Fibroblast of peridontal ligament (primary cell): Measurements from ENCODE around the gene RNF213.
"Not testable (repeated sequence)": the region's sequence is repeated elsewhere in the genome, so short reads cannot be mapped to it uniquely, and the experiment has no call there.

Experiments used
- DNase-seq: peaks from one replicate; pipeline ENCODE4 v3.0.0-alpha.2; 2010; ENCODE audit errors: extremely low read depth

Gene RNF213

DNA sequence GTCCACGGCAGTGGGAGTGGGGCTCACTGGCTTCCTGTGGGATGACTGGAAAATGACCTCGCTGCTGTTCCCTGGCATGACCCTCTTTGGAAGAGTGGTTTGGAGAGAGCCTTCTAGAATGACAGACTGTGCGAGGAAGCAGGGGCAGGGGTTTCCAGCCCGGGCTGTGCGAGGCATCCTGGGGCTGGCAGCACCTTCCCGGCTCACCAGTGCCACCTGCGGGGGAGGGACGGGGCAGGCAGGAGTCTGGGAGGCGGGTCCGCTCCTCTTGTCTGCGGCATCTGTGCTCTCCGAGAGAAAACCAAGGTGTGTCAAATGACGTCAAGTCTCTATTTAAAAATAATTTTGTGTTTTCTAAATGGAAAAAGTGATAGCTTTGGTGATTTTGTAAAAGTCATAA, 7.8 kb upstream of the RNF213 start:
- no peak for DNase-seq

DNA sequence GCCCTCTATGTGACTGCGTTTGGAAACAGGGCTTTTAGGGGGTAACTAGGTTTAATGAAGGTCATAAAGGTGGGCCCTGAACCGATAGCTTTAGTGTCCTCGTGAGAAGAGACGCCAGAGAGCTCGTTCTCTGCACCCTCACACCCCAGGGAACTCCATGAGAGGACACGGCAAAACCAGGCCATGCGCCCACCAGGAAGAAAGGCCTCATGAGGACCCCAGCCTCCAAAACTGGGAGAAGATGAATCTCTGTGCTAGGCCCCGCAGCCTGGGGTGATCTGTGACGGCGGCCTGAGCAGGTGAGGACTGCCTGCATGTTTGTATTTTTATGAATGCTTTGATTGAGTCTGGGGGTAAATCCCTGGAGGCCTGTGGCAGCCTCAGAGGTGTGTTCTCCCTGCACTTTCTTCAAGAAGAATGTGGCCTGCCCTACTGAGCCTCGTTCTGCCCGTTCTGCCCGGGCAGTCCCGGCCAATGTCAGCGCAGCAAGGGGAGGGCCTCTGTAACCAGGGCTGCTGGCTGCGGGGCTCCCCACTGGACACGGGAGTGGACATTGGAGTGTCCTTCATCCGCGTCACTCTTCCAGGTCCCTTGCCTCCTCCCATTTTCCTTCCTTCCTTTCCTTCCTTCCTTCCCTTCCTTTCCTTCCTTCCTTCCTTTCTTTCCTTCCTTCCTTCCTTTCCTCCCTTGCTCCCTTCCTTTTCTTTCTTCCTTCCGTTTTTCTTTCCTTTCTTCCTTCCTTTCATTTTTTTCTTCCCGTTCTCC, 6.8 kb upstream of the RNF213 start:
- DNase-seq, result no peak

DNA sequence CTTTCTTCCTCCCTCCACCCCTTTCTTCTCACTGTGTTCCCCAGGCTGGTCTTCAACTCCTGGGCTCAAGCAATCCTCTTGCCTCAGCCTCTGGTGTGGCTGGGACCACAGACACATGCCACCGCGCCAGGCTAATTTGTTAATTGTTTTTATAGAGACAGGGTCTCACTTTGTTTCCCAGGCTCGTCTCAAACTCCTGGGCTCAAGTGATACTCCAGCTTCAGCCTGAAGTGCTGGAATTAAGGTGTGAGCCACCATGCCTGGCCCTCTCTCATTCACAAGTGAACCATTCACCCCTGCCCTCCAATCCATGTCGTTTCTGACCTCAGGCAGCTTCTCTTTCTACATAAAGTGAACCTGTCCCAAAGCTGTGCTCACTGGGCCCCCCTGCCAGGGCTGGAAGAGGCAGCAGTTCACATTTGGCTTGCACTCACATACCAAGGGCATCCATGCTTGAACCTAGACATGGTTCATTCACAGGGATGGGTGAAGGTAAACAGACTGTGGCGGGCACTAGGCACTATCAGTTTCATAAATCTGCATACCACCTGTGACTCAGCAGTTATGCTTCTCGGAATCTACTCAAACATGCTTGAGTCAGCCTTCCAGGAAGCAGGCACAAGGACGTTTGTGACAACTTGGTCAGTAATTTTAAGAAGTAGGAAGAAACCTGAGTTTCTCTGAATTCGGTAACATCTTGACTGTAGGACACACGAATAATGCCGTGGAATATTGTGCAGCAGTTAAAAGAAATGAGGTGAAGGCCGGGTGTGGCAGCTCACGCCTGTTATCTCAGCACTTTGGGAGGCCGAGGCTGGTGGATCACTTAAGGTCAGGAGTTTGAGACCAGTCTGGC, 6.0 kb upstream of the RNF213 start:
- DNase-seq, result peak; percentile 91

DNA sequence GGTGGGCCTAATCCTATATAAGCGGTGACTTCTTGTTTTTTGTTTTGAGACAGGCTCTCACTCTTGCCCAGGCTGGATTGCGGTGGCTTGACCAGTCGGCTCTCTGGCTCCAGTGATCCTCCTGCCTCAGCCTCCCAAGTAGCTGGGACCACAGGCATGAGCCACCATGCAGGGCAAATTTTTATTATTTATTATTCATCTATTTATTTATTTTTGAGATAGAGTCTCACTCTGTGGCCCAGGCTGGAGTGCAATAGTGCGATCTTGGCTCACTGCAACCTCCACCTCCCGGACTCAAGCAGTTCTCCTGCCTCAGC, 4.7 kb upstream of the RNF213 start:
- DNase-seq, result no peak

DNA sequence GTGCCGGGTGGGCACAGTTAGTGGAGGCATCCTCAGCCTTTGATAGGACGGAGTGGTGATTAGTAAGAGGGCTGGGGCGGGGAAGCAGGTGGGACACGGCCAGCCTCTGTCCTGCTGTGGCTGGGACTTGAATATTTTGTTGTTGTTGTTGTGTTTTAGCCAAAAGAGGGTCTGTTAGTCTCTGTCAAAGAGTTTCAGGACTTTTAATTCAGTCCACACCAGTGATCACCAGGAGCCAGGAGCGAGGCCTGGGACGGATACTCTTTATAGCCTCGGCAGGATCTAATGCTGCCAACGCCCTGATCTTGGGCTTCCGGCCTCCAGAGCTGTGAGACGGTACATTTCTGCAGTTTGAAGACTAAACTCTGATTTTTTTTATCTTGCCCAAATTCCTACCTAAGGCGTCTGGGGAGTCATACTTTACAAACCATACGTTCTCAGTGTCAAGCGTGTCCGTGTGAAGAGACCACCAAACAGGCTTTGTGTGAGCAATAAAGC, 2.9 kb upstream of the RNF213 start:
- DNase-seq, result no peak

DNA sequence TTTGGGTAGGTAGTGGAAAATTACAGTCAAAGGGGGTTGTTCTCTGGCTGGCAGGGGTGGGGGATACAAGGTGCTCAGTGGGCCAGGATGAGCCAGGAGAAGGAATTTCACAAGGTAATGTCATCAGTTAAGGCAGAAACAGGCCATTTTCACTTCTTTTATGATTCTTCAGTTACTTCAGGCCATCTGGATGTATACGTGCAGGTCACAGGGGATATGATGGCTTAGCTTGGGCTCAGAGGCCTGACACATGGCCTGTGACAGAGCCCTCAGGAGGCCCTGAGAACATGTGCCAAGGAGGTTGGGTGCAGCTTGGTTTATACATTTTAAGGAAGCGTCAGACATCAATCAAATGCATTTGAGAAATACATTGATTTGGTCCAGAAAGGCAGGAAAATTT, 2.4 kb upstream of the RNF213 start:
- DNase-seq, result not testable (repeated sequence)

DNA sequence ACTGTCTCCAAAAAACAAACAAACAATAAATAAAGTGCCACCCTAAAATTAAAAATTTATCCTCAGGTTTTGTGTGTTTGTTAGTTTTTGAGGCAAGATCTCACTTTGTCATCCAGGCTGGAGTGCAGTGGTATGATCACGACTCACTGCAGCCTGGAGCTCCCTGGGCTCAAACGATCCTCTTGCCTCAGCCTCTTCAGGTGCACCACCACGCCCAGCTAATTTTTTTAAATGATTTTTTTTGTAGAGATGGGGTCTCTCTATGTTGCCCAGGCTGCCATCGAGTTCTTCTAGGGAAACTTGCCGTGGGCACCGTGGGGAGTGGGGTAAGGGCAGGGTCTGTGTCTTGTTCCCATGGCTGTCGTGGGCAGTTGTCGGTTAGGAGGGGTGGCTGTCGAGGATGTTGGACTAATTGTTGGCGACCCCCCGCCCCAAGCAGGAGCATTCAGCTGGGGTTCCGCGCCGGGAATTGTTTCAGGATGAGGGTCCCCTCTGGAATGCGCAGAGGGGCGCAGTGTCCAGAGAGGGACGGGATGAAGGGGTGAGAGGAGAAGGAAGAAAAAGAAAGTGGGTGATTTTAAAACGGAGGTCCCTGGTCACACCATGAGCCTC, 1.1 kb upstream of the RNF213 start:
- DNase-seq, result no peak

DNA sequence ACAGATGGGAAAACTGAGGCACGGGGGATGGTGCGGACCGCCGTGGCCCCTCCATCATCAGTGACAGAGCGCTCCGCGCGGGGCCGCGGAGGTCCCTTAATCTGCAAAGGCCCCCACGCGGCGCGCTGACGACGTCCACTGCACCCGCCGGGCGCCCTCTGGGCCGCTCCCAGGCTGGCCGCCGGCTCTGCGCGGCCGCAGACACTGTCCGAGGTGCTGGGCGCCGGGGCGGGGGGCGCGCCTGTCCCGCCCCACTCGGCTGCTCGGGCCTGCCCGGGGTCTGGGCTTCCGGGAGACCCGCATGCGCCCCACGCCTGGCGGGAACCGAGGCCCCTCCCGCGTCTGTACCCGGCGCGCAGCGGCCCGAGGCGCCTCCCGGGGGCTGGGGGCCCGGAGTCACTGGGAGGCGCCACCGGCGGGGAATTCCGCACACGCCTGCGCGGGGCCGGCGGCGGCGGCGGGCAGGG, 550 bp upstream of the RNF213 start:
- peak; percentile 46 for DNase-seq

DNA sequence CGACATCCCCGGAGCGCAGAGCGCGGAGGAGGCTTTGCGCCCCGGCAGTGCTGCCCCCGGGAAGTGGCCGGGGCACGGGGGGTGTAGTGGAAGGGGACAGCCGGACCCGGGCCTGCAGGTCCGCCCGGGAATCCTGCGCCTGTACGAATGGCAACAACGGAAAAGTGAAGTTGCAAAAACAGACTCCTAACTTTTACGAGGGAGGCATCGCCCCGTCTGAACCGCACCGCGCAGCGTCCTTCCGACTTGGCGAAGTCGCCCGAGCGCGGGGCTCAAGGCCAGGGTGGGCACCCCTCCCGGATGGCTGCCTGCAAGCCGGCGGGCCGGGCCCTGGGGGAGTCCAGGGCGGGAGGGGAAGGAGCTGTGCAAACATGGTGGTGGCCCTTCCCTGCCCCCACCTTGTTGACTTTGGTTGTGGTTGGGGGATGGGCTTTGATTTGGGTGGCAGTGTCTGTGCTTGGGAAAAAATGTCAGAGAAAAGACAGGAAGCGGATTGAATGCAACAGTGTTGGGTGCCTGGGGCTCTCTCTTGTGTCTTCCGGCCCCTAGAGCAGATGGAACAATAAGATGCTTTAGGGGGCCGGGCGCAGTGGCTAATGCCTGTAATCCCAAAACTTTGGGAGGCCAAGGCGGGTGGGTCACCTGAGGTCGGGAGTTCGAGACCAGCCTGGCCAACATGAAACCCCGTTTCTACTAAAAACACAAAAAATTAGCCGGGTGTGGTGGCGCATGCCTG, 675 bp downstream of the RNF213 start:
- DNase-seq, result peak; percentile 45

DNA sequence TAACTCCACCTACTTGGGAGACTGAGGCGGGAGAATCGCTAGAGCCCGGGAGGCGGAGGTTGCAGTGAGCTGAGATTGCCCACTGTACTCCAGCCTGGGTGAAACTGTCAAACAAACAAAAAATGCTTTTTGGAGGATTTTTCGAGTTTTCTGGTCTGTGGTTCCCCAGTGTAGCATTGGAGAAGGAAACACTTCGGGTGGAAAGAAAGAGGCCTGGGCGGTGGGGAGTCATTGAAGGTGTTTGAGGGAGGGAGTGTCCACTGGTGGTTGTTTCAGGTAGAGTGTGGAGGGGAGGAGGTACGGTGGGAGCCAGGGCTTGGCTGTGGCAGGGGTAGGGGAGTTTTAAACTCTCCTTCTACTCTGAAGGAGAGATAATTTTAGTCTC, 1.2 kb downstream of the RNF213 start:
- no peak for DNase-seq

DNA sequence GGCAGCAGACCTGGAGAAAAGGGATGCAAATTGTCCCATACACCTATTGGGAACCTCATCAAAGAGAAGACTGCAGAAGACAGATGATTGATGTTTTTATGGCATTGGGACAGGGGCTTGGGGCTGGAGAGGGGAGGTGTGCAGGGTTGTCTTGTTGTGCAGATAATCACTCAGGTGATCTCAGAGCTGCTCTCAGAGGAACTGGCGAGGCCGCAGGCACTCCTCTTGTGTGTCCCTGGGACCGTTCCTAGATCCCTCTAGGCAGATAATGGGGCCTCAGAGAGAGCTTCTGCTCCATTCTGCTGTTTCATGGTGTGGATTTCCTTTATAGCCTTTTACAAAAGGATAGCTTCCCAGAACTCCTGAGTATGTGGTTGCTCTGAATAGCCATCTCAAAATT, 1.6 kb downstream of the RNF213 start:
- no peak for DNase-seq

DNA sequence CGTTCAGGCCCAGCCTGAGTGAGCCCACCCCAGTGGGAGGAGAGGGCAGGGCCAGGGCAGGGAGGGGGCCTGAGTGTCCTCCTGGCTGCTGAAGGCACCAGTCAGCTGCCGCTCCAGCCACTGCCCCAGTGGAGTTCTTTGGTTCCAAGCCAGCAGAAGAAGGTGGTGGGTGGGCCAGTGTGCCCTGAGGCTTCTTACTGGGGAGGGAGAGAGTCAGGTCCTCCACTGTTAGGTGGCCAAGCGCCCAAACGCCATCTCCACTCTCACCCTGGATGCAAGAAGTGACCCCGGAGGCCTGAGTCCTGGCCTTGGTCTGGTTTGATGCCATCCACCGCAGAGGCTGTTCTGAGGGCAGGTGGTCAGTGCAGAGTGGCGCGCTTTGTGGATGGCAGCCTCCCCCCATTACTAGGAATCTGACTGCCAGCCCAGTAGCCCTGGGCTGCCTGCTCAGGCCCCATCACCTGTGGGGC, 2.2 kb downstream of the RNF213 start:
- DNase-seq, result no peak

DNA sequence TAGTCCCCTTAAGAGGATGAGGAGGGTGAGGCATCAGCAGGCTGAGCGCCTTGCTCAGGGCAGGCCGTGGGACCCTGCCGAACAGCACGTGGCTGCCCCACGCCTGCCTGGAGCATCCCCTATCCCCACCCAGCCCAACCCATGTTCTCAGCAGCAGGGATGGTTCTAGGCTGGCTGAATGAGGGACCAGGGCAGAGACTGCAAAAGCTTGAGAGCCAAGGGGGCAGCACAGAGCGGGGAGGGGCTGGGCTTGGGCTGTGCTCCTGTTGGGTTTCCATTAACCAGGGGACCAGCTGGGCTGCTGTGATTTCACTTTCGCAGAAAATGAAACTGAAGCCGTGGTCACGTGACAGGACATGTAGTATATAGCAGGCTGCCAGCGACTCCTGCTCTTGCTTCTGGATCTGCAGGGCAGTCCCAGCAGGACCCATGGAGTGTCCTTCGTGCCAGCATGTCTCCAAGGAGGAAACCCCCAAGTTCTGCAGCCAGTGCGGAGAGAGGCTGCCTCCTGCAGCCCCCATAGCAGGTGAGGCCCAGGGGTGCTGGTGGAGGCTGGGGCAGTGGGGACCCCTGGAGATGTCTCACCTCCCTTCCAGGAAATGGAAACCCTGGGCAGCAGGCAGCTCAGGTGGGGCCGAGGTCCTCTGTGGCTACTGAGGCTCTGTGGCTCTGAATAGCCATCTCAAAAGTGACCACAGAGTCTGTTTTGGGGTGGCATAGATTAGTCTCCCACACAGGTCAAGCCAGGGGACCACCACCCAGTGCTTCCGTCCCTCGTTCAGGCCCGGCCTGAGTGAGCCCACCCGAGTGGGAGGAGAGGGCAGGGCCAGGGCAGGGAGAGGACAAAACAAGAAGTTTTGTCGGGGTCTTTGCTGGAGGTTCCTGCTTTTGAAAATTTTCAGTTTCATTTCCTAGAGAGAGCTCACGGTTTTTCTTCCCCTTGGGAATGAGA, 2.9 kb downstream of the RNF213 start:
- peak; percentile 95 for DNase-seq

DNA sequence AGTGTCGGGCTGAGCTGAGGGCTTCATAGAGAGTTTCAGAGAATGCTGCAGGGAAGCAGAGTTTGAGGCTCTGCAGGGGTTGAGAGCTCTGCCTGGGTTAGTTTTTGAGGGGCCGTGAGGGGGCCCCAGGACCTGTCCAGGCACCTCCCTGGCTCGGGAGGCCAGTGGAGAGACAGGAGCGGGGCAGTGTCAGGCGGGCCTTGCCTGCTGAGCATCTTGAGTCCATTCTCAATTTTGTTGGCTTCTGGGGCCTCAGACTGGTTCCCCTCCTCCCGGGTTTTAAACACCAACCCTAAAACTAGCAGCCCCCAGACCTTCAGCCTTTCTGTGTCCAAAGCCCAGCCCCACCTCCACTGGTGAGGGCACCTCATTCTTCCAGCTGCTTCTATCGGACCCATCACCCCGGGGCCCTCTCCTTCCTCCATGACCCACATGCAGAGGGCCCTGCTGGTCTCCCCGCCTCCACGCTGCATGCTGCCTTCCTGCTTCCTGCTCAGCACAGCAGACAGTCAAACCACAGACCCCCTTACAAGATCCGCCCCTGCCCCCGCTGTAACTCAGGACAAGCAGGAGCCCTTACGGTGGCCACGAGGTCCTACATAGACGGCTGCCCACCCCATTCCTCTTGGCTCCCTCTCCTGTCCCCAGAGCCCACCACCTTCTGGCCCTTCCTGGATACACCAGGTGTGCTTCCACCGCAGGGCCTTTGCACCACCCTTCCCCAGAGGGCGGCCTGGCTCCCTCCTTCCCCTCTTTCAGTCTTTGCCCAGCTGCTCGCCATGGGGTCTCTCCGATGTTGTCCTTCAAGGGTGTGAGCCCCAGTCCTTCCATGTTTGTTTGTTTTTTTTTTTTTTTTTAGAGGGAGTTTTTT, 3.8 kb downstream of the RNF213 start:
- no peak for DNase-seq

DNA sequence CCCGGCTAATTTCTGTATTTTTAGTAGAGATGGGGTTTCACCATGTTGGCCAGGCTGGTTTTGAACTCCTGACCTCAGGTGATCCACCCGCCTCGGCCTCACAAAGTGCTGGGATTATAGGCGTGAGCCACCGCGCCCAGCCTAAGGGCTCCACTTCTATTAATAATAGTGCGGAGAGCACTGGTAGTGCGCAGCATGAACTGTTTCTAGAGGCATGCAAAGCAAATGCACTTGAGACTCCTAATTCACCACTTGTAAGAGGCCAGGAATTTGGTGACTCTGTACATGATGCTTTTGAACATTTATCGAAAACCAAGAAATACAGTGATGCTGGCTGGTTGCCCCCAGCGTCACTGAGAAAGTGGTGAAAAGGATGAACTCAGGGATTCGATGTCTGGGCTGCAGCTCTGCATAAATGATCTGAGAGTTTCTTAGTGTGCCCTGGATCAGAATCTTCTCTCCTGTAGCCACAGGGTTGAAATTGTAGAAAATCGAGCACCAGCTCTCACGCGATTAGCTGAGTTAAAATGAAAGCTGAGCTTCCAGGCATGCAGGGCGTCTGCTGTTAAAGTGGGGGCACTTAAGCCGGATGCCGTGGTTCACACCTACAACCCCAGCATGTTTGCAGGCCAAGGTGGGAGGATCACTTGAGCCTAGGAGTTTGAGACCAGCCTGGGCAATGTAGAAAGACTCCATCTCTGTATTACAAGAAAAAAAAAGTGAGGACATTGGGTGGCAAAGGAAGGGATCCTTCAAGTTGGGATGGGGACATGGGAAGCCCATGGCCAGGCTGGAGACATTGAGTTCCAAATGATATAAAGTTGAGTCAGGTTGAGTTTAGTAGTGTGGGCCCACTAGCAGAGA, 4.8 kb downstream of the RNF213 start:
- DNase-seq, result no peak

DNA sequence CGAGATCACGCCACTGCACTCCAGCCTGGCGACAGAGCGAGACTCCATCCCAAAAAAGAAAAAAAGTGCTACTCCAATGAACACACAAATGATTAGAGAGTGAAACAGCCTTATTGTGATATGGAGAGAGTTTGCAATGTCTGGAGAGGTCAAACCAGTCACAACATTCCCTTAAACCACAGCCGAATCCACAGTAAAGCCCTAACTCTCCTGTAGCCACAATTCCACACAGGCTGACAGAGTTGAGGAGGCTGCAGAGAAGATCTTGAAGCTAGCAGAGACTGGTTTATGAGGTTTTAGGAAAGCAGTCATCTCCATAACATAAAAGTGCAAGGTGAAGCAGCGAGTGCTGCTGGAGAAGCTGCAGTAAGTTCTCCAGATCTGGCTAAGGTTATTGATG, 6.7 kb downstream of the RNF213 start:
- no peak for DNase-seq

DNA sequence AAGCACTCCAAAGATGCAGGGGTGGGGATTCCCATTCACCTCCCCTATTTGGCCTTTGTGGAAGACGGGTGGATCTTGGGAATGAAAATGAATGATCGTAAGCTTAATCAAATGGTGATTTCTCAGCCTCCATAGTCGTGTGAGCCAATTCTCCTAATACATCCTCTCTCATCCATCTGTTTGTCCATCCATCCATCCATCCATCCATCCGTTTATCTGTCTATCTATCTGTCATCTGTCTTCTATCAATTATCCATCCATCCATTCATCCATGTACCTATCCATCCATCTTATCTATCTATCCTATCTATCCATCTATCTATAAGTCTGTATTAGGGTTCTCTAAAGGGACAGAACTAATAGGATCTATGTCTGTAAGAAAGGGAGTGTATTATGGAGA, 7.8 kb downstream of the RNF213 start:
- DNase-seq, result no peak

DNA sequence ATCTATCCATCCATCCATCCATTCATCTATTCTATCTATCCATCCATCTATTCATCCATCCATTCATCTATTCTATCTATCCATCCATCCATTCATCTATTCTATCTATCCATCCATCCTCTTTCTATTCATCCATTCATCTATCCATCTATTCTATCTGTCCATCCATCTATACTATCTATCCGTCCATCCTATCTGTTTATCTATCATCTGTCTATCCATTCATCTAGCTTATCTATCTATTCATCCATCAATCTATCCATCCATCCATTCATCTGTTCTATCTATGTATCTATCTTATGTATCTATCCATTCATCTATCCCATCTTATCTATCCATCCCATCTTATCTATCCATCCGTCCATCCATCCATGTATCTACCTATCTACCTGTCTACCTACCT, 8.8 kb downstream of the RNF213 start:
- no peak for DNase-seq

DNA sequence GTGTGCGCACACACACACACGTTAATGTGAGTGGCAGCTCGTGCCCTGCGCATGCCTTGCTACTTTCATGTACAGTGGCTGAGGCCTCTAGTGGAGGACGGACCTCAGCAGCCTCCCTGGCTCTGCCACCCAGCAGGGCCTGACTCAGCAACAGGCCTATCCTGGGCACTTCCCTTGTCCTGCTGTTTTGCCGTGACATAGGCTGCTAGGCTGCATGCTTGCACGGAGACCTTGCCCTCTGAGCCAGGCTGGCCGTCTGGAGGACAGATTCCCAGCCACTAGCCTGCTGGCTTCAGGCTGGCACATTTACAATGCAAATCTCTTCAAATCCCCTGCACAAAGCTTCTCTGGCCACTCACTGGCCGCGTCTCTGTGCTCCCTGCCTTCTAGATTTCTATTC, 9.5 kb downstream of the RNF213 start:
- DNase-seq, result no peak
